Ovary (tissue), 9 donors: ENCODE results near the gene ZSCAN21. TPM values are rescaled to one million over a fixed set of nuclear protein-coding genes. Genes with fewer than 3 reads are reported as not detected.

Experiments
- DNase-seq, 5 donors: peaks; one replicate each; pipeline ENCODE4 v3.0.0-alpha.2; 2019 to 2020
- H3K27ac ChIP-seq, 2 donors: fragments of 200-600 bp; one replicate each; pipeline versions ENCODE4 v1.5.1 to v1.8.0; 2019 to 2022
- H3K27me3 ChIP-seq: fragments of 200-600 bp; one replicate; pipeline ENCODE4 v1.8.0; 2022
- H3K36me3 ChIP-seq: fragments of 200-600 bp; sonication (generic); one replicate; pipeline ENCODE4 v1.5.1; 2019
- H3K4me1 ChIP-seq: one replicate; pipeline ENCODE4 v1.8.1; 2013; ENCODE audit warnings: mild to moderate bottlenecking, moderate library complexity; ENCODE audit not compliant: insufficient read depth
- H3K4me3 ChIP-seq: fragments of 200-600 bp; sonication (generic); one replicate; pipeline ENCODE4 v1.5.1; 2017
- H3K9me3 ChIP-seq, 2 donors: fragments of 200-600 bp in 1 of 2; sonication (generic) in 1 of 2; one replicate each; pipeline versions ENCODE4 v1.5.1 to v1.8.1; 2013 to 2019; ENCODE audit warnings: mild to moderate bottlenecking in 1 of 2, moderate library complexity in 1 of 2
- CTCF ChIP-seq, 3 donors: fragments of 450-650 bp in 2 of 3; fragments of 200-600 bp in 1 of 3; IDR thresholded peaks; one replicate each; pipeline versions ENCODE4 v1.5.1 to v1.8.0; 2016 to 2022; ENCODE audit warnings: antibody characterized with exemption in 3 of 3, mild to moderate bottlenecking in 1 of 3
- EP300 ChIP-seq: sonication (generic); formaldehyde crosslinking; IDR thresholded peaks from one replicate; pipeline ENCODE4 v1.6.1; 2017; ENCODE audit warnings: antibody characterized with exemption
- POLR2A ChIP-seq: fragments of 450-650 bp; IDR thresholded peaks from one replicate; pipeline ENCODE4 v1.6.1; 2017; ENCODE audit warnings: antibody characterized with exemption, mild to moderate bottlenecking, moderate library complexity
- WGBS, 3 donors: extraction: QIAGEN DNeasy Blood & Tissue Kit in 1 of 3; methylation state at CpG; one replicate each; pipeline versions ENCODE4 v1.1.5 to v1.1.7; 2013 to 2017; 5-methylcytosine and 5-hydroxymethylcytosine counted together
- intact Hi-C, 4 donors: fragments of 100-400 bp; cut with DNase I; formaldehyde crosslinking; loops; one replicate each; pipeline versions ENCODE4 v1.11.0 to v1.15.1; 2022 to 2023
- polyA plus RNA-seq, 2 donors: library from polyadenylated mRNA; stranded (reverse); fragments of 200-250 nt in 1 of 2; fragments of 350-450 nt in 1 of 2; fragmentation: Illumina TruSeq in 1 of 2; extraction: RNeasy Lipid Tissue Mini Kit (QIAGEN cat#74804) in 1 of 2; gene quantifications; one replicate each; pipeline ENCODE4 v1.2.3, GENCODE V29; 2013 to 2014
- total RNA-seq, 7 donors: library from RNA; depleted of rRNA in 2 of 7; stranded (reverse); fragments of >200 nt in 2 of 7; fragmentation: NEBNext Ultra II Directional in 3 of 7; extraction: Animal tissue kit (Norgen Biotek cat#: 25700) in 3 of 7; gene quantifications; one replicate each; pipeline versions ENCODE4 v1.1.0 to v1.2.4, GENCODE V29; 2016 to 2023
- donor health status: DM: no; HTN: no; CAD: no; lungs with moderate emphysema.
- donor health status: DM: no; HTN: no; CAD: no.
- donor health status: Bipolar disorder and iron deficiency.
- donor health status: DM: yes; HTN: yes; CAD: no.
- donor health status: DM: no; HTN: no; CAD: no.
- donor health status: DM: yes; HTN: yes; CAD: no.

The ZSCAN21 gene
- total and polyA plus RNA-seq, 9 donors = 9.2 to 16.2 (median 12.3) TPM

GRCh38 chr7:100093498-100093897 lies 43.9 kb downstream of the ZSCAN21 start:
- Histone ChIP-seq H3K4me1 (no peaks in the 10 kb centered on the region), H3K4me3 (no peak overlapping the region), H3K36me3 (no peaks in the 10 kb centered on the region), H3K27me3 (no peaks in the 10 kb centered on the region), H3K27ac (no peak overlapping the region), H3K9me3 (no peaks in the 10 kb centered on the region)
- intact Hi-C loops = no loop called here
- no peak for DNase-seq
- 34 to 39% (median 38%) methylated on average over 9 to 13 of the region's 13 CpGs for WGBS, 3 donors
- TF ChIP-seq CTCF (IDR thresholded peaks at IDR 0.05) (no peak), EP300 (no peak), POLR2A (no peak)

GRCh38 chr7:100093925-100094486 lies 44.4 kb downstream of the ZSCAN21 start:
- H3K27me3 ChIP-seq = no peaks in the 10 kb centered on the region
- no peaks in the 10 kb centered on the region for H3K36me3 ChIP-seq
- H3K4me3 ChIP-seq = no peak overlapping the region
- H3K27ac ChIP-seq = no peak overlapping the region
- 65 to 76% (median 73%) methylated on average over 16 of the region's 16 CpGs for WGBS, 3 donors
- intact Hi-C loops = no loop called here
- DNase-seq = no peak
- no peaks in the 10 kb centered on the region for H3K4me1 ChIP-seq
- no peaks in the 10 kb centered on the region for H3K9me3 ChIP-seq
- no peak for TF ChIP-seq CTCF (IDR thresholded peaks at IDR 0.05)
- TF ChIP-seq EP300 = no peak
- no peak for TF ChIP-seq POLR2A

- Histone ChIP-seq H3K4me3 (no peak overlapping the region), H3K9me3 (no peaks in the 10 kb centered on the region), H3K27me3 (no peaks in the 10 kb centered on the region), H3K4me1 (no peaks in the 10 kb centered on the region), H3K36me3 (no peaks in the 10 kb centered on the region), H3K27ac (no peak overlapping the region)
- intact Hi-C loops = no loop called here
- DNase-seq = no peak
- 72 to 83% (median 75%) methylated on average over 9 of the region's 9 CpGs for WGBS, 3 donors
- TF ChIP-seq CTCF (IDR thresholded peaks at IDR 0.05) (no peak), EP300 (no peak), POLR2A (no peak)
These were observed 45.7 kb downstream of the ZSCAN21 start for GRCh38 chr7:100095289-100095688.

GRCh38 chr7:100095704-100096103 lies 46.1 kb downstream of the ZSCAN21 start:
- Histone ChIP-seq H3K36me3 (no peaks in the 10 kb centered on the region), H3K4me1 (no peaks in the 10 kb centered on the region), H3K4me3 (no peak overlapping the region), H3K27ac (no peak overlapping the region), H3K9me3 (no peaks in the 10 kb centered on the region), H3K27me3 (no peaks in the 10 kb centered on the region)
- 84 to 91% (median 84%) methylated on average over 17 of the region's 17 CpGs for WGBS, 3 donors
- intact Hi-C loops = no loop called here
- TF ChIP-seq POLR2A (no peak), EP300 (no peak), CTCF (IDR thresholded peaks at IDR 0.05) (no peak)
- no peak for DNase-seq
